EL (cell line): Measurements from ENCODE around the gene PBX1.

ENCODE experiments used
- DNase-seq: peaks from one replicate; pipeline ENCODE4 v3.0.0-alpha.2; 2016

The PBX1 gene

DNA sequence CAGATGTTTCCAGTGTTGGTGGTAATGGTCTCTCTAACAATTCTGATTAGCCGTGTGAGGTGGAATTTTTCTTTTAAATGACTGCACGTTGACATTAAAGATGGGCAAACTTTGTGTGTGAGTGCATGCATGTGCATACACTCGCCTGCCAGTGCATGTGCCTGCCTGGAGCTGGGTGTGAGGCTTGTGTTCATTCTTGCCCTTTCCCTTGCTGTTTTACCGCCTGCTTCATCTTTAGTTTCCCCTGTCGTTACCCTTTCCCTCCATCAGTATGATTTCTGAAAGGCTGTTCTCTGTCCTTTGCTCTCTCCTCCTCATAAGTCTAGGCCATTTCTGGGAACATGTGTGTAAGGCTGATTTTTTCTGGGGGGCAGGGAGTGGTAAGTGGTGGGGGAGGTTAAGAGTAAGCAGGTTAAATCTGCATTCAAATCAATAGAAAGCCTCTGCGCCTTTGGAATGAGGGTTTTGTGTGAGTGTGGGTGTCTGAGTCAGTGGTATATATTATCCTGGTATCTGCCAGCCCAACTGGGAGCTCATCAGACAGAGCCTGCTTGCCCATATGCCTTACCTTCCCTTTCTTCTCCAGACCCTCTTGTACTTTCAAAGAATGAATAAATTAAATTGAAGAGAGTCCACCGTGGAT, 112.5 kb downstream of the PBX1 start:
- DNase-seq = peak; percentile 18

DNA sequence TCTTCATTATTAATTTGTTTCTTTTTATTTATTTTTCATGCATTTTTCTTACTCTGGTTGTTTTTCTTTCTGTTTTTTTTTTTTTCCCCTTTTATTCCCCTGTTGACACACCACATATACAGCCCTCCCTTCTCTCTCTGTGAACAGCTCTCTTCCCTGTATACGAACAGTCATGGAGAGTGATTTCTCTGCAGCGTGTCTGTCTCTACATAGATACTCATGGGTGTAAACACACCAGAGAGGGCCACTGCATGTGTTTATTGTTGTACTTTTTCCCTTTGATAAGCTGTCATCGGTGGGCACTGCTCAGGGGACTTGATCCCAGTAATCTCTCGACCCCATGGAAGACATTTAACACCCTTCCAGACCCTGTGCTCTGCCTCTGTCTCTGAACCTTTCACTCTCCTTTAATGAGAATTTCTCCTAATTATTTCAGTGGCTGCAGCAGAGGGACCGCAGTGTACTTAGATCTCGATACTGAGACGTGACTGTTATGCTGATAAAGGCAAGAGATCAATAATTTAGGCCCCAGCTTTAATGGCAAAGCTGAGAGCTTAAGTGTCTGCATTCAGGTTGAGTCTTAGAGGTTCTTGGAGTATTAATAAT, 113.1 kb downstream of the PBX1 start:
- no peak for DNase-seq

DNA sequence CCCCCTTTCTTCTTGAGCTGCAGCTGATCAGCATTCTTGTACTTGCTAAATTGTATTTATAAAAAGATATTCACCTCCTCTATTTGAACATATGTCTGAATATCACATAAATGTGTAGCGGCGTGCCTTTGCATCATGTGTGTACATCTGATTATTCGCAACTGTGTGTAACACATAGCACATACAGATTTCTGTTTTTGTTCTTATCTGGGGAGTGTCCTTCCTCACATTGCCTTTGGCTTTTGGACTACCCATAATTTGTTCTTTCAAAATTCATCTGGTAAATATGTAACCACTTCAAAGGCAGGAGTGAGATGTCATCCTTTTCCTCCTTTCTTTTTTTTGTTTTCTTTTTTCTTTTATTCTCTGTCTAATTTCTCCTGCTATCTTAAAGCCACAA, 113.6 kb downstream of the PBX1 start:
- no peak for DNase-seq

DNA sequence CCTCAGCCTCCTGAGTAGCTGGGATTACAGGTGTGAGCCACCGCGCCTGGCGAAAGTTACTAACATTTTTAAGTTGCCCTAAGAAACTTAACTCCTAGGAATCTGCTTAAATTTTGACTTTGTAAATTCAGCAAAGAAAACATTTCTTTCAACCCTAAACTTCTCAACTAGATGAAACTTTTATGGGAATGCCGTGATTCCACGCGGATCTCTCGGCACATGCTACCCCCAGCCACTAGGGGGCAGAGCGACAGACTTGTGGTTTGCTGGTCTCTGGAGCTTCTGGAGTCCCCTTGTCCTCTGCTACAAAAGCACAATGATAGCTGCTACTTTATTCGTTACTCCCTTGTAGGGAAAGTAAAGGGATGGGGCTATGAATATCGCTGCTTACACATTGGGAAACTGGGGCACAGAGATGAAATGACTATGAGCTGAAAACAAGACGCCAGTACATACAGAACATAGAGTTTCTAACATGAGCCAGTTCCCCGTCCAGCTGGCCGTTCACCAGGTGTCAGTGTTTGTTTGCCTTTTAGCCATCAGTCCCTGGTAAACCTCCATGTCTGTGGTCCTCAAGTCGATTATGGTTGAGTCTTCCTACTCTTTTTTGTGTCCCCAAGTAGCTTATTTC, 114.7 kb downstream of the PBX1 start:
- no peak for DNase-seq

DNA sequence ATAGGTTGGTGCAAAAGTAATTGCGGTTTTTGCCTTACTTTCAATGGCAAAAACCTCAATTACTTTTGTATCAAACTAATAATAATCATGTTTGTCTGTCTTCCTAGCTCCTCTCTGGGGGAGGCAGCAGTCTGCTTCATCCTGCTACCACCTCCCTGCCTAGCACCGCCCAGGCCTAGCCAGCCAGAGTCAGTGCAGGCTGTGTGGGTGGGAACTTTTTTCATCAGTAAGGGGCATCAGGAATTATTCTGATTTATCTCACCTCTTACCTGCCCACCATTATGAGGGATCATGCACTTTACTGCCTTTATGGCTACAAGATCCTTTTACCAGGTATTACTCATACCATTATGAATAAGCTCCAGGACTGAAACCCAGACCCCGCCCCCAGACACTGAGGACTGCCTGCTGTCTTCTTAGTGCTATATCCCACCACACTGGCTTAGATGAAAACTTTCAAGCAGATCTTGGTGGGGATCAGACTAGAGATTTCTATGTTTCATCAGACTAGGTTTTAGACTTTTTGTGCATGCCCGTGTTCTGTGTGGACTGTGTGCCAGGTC, 116.4 kb downstream of the PBX1 start:
- peak; percentile 18 for DNase-seq

DNA sequence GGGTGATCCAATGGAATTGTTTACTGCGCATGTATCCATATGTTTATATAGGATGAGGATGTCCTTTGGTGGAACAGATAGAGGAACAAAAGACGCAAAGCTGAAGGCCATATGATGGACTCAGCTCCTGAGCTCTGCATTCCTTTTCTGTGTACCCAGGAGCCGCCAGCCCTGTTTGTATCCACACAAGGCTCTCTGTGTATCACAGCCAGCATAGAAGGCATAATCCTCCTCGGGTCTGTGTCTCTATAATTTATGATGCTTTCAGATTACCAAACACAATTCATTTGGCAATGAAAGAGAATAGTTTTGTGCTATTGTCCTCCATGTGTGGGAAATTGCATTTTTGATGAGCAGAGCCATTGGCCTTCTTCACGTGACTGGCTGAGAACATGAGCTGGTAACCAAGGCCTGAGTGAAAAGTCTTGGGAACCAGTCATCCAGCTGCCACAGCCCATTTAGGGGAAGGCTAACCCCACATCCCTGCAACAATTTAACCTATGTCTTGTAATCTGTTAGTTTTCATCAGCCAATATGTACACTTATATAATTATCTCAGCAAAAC, 119.2 kb downstream of the PBX1 start:
- DNase-seq = no peak

DNA sequence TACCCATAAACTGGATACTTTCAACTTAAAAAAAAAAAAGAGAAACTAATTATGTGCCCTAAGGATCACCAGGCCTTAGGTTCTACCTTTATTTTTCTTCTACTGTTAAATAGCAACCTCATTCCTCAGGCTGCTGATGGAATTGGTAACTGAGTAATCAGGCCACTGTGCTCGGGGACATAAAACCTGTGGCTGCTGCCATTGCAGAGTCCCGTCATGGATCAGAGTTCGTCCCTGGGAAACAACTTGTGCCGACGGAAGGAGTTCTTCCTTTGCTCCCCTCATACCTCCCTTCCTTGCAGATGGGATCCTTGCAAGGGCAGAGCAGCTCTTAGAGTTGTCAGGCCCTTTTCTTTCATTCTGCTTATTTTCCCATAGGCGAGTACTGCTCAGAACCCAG, 123.6 kb downstream of the PBX1 start:
- DNase-seq = no peak

DNA sequence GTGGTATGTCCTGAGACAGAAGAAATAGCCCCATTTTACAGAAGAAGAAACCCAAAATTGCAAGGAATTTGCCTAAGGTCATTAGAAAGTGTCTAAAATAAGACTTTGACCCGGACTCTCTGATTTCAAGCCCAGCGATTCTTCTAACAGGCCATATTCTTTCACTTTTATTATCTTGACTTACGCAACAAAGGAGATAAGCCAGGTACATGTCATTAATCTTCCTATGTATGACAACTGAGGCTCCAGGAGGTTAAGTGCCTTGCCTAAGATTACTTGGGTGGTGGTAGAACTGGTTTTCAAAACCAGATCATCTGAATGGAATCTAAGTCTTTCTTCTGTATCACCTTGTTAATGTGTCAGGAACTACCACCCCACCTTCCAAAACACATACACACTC, 124.3 kb downstream of the PBX1 start:
- DNase-seq = no peak

DNA sequence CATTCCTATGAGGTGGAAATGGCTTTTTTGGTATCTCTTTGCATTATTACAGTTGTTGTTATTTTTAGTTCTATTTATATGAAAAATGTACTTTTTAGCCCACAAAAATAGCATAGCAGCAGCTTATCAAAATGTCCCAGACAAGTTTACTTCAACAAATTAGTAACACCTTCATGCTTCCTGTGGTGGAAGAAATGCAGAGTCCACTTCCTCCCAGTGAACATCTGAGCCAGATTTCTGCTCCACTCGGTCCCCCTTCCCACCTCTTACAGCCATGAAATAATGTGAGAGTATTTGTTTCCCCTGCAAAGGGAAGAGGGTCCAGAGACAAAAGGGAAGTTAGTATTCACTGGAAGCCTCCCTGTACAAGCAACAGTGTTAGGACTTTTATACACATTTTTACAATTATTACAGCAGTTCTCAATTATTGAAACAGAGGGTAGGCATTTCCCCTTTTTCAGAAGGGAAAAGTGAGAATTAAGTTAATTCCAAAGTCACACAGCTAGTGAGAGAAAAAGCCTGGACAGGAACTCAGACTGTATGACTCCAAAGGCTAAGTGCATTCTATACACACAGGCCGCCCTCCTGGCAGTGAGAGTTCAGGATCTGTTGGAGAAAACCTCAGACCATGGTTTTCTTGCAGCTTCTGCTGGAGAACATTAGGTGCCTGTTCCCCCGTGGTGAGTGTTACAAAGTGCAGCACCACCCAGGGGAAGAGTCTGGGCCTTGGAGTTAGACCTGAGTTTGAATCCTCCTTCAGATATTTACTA, 126.5 kb downstream of the PBX1 start:
- no peak for DNase-seq

DNA sequence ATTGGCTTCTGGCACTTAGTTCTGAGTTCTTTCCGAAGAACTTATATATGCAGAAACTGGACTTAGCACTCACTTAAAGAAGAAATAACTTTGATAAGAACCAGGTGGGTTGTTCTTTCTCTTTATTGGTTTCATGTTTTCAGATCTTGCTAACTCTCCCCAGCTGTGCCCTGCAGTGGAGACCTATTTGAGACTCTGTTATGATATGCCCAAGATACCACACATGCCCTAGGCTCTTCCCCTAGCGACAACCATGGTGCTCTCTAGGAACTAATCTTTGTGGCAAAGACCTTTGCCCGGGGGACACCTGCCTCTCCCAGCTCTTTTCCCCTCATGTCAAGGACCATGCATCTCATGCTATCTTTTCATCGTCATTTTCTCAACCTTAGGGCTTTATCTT, 128.8 kb downstream of the PBX1 start:
- no peak for DNase-seq

DNA sequence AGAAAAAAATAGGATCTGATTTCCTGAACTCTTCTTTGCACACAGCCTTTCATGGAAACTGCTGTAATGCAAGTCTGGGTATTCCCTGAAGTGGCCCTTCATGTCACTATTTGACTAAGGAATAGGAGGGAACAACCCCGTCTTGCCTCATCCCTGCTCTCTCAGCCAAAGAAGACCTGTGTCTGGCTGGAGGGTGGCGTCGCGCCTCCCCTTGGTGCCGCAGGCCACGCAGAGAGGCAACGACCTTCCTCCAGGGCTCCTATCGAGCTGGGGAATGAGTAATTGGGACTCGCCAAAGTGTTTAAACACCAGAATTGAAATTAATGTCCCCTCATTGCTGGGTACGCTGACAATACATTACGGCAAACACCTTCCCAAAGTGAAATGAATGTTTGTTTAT, 129.8 kb downstream of the PBX1 start:
- DNase-seq = no peak

DNA sequence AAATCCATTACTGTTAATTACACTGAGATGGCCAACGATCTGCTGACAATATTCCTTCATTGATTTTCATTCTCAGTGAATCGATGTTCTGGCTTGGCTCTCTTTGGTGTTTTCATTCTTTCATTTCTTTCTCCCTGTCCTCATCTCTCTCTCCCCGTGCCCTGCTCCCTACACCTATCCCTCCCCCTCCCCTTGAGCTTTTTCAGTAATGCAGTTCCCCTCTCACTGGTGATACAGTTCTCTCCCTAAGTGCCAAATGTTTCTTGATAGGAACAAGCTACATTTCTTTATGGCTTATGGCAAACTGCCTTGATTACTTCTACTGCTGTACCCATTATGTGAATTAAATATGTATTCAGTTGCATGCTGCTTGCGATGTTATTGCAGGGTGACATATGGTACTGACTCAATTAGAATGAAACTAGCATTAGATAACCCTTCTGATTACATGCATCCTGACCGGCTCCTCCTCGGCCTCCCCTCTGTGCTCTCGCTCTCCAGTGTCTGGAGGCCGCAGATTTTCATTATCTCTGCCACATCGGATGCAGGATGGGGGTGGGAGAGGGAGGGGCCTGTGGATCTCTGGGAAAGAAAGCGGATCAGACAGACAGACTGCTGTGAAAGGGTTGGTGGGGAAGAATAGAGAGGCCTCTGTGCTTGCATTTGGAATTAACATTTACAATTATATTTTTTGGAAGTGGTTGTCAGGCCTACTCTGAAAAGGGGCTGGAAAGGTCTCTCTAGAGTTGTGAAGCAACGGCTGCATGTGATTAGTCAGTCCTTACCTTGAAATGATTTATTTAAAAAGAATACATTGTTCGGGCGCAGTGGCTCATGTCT, 130.9 kb downstream of the PBX1 start:
- no peak for DNase-seq

DNA sequence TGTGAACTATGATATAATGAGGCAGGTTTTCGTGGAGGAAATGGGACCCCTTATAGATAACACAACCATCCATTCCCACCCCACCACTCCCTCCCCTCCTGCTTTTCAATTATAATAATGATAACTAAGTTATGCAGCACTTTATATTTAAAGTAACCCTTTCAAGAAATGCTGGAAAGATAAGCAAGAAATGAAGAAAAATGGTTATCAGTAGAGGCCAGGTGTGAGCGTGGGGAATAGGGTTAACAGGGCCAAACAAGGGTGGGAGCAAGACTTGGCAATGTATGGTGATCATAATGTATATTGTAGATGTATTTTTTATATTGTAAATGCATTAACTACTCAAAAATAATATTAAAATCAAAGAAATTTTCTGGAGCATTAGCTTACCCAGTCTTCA, 133.4 kb downstream of the PBX1 start:
- DNase-seq = no peak

DNA sequence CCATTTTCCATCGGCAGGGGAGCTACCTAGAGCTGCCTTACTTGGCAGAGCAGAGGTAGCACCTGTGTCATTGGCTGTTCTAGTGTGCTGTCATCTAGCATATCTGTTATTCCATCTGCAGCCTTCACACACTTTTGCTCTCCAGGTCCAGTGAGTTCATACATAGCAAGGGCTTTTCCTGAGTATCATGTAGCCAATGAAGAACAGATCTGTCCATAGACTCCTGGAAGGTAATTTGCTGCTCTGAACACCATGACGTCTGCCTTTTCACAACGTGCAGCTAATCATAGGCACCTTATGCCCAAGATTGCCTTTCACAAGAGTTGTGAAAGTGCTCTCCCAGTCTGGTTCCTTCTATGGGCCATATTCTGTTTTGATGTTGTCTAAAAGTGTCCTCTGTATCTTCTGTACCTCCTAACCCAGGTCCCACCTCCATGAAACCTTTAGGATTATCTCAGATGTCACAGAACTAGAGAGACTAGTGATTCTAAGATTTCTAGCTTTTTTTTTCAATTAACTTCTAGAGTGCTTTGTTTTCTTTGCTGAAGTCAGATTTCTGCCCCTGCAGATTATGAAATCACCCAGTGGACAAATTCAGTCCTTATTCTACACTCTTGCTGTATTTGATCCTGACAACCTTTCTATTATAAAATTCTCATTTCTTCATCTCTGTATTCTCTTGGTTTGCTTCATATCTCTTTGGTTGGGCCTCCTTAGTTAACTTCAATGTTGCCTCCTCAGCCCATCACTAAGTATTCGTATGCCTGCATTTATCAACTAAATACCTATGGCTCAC, 134.8 kb downstream of the PBX1 start:
- no peak for DNase-seq

DNA sequence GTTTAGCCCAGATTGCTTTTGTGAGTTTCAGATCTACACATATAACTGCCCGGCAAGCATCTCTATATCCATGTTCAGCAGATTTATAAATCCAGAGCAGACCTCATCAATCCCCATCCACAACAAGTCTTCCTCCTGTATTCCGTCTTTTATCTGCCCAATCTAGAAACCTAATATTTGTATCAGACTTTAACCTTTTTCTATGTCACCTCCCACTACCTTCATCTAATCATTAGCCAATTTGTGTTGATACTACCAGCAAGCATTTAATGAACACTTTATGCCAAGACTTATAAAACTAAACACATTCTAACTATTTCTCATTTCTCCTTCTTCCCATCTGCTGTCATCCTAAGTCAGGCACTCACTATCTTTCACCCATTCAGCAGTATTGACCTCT, 135.5 kb downstream of the PBX1 start:
- no peak for DNase-seq

DNA sequence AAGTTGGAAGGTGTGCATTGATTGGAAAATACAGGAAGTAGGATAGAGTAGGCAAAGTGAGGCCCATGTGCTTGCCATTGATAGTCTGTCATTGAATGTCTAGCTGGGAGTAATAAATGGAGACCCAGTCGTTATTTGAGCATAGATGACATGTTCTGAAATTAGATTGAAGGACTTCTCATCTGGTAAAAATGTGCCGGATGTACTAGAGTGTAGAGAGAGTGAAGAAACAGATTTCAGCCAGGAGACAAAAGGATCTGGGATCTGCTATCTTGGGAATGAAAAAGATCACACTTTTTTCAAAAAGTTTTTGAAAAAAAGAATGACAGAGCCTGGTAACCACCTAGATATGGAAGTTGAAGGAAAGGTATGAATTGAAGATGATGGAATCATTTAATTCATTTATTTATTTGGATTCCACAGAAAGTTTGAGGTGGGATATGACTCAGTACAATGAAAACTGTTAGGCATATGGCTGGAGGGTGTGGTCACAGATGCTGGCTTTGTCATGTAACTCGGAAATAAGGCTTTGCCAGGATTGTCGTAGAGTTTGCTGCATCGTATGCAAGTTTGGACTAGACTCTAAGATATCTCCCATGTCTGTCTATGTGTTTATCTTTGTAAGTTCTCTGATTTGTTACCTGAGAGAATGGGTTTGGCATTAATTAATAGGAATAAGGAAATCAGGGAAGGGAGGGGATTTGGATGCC, 137.1 kb downstream of the PBX1 start:
- peak; percentile 34 for DNase-seq

DNA sequence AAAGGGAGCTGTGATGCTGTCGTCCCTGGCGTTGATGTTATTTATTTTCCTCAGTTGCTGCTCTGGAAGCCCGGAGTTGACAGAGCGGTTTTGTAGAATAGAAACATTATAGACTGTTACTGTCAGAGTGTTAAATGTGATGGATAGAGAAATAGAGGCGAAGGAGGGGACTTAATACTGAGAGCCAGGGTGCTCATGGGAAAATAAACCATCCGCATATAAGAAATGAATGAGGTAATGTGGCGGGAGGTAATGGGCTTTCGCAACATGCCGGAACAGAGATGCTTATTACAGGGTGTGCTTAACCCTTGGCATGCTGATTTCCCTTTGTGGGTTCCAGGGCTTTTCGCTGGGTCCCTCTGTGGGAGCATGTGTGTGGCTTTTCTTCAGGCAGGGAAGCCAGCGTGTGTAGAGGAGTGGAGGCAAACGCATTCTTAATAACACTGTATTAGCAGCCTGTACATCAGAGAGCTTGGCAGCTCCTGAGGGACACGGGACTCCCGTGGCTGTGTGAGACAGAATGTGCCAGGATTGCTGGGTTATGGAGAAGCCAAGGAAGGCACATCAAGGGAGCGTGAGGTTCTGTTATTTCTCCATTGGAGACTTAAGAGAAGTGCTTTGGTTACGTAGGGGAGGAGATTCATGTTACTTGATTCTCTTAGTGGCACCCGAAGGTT, 141.0 kb downstream of the PBX1 start:
- DNase-seq = no peak

DNA sequence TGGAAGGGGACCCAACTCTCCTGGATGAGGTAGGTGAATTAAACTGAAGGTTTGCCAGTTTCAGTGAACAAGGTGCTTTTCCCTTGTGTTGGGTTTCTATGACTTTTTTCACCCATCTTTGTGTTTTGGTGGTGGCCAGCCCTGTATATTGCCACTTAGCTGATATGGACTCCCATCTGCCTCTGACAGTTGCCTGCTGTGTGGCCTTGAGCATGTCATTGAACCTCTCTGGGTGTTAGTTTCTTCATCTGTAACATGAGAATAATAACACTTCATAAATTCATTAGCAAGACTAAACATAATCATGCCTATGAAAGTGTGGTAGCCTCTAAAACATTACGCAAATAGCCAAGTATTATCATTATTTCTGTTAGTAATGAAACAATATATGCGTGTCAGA, 141.7 kb downstream of the PBX1 start:
- no peak for DNase-seq

DNA sequence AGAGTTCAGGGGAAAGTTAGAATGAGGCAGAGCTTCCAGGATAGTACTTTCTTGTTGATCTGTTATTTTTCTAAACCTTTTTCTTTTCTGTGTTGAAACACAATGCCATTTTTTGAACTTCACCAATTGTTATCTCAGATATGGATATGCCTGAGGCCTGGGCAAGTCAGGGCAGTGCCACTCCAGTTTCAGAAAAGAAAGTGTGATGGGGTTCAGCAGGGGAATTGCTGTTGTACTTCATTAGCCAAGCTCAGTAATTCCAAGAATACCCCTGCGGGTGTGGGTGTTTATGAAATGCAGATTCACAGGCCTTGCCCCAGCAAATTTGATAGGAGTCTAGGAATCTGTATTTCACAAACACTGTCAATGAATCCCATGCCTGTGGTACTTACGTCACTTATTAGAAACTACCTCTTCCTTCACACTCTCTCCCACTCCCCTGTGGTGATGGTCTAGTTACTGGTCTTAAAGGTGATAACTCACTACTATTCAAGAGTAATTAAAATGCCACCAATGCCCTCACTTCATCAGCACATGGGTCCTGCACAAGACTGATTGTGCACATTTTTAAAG, 142.3 kb downstream of the PBX1 start:
- no peak for DNase-seq

DNA sequence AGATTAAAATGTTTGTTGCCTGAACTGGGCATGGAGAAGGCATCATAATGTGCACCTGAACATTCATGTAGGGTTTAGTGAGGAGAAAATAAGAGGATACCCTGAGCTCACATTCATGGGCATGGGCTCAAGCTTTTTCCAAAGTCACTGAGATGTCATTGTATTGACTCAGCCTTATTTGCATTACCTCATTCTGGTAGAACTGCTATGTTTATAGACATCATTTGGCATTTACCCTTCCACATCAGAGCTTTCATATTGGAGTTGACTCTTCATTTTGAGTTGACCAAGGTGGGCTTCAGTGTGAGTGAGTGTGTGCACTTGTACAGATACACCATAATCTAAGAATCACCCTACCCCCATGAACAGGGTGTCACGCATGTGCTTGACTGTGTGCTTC, 143.2 kb downstream of the PBX1 start:
- DNase-seq = peak; percentile 57
